SK-N-MC (cell line): ENCODE data around the gene ITGAD.

Experiments
- EZH2 ChIP-seq: fragments of 200-600 bp; sonication (generic); IDR thresholded peaks from one replicate; pipeline ENCODE4 v1.6.1; 2017; ENCODE audit warnings: antibody characterized with exemption
- FOXP2 ChIP-seq: optimal IDR thresholded peaks from 2 replicates; pipeline ENCODE3; 2011; ENCODE audit warnings: mild to moderate bottlenecking, moderate library complexity; ENCODE audit not compliant: insufficient read depth; ENCODE audit errors: extremely low read length, control extremely low read depth
- POLR2AphosphoS5 ChIP-seq: IDR thresholded peaks from 2 replicates; pipeline ENCODE4 v1.6.1; 2012; ENCODE audit warnings: mild to moderate bottlenecking, low read depth, low read length, borderline replicate concordance

DNA sequence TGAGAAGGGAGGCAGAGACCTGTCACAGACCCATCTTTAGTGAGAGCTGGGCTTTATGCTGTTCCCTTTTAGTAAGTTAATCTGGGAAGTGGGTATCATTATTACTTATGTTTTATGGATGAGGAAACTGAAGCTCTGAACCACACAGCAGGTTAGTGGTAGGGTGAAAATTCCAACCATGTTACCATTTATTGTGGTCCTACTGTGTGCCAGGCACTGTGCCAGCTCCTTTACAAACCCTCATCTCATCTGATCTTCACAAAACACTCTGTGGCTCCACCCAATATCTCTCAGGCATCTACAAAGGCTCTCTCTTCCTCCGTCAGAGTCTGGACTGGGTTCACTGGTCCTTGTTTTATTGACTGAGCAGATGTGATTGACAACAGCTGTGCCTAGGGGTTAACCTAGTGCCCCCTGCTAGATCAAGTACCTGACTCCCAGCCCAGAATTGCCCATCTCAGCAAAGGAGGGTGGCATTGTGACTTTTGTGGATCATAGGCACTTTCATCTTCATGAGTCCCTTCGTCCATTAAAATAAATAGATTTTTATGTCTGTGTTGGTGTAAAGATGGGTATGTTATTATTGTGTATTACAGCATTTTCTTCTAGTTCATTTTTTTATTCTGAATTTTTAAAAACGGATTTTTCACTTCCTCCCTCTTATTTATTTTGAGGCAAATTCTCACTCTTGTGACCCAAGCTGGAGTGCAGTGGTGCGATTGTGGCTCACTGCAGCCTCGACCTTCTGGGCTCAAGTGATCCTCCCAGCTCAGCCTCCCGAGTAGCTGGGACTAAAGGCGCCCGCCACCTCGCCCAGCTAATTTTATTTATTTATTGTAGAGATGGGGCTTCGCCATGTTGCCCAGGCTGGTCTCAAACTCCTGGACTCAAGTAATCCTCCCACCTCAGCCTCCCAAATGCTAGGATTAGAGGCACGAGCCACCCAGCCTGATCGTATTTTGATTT is 81.9 kb downstream of the ITGAD start:
- TF ChIP-seq POLR2AphosphoS5 (no peak), EZH2 (no peak), FOXP2 (no peak)
